GM21825 (cell line): ENCODE measurements around the gene RFT1.

Source experiments
- ATAC-seq: cut with Tn5 transposase; IDR thresholded peaks from one replicate; pipeline ENCODE4 v1.9.1; 2021; ENCODE audit warnings: mild to moderate bottlenecking, moderate library complexity; ENCODE audit not compliant: unreplicated experiment

The RFT1 gene

GRCh38 chr3:53129344-53129743 is 891 bp downstream of the RFT1 start:
- ATAC-seq, result no peak

GRCh38 chr3:53126601-53127000 is 3.6 kb downstream of the RFT1 start:
- no peak for ATAC-seq

DNA sequence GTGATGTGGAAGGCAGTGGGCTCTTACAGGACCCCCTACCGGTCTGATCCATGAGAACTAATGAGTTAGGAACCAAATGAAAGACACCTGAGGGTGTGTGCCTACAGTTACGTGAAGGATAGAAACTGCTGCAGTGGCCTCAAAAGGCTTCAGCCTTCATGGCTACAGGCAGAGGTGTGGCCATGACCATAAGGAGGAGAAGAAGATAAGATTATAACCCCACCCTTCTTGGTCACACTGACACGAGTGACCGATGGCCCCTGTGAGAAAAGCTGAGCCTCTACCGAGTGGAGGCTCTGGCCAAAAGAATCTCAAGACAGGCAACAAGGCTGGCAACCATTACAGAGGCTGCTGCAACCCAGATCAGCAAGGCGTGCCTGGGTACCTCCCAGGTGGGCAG is 6.3 kb downstream of the RFT1 start:
- no peak for ATAC-seq

- no peak for ATAC-seq
These were observed 6.7 kb downstream of the RFT1 start for GRCh38 chr3:53123510-53123909.

GRCh38 chr3:53122933-53123305 is 7.3 kb downstream of the RFT1 start:
- ATAC-seq, result no peak

DNA sequence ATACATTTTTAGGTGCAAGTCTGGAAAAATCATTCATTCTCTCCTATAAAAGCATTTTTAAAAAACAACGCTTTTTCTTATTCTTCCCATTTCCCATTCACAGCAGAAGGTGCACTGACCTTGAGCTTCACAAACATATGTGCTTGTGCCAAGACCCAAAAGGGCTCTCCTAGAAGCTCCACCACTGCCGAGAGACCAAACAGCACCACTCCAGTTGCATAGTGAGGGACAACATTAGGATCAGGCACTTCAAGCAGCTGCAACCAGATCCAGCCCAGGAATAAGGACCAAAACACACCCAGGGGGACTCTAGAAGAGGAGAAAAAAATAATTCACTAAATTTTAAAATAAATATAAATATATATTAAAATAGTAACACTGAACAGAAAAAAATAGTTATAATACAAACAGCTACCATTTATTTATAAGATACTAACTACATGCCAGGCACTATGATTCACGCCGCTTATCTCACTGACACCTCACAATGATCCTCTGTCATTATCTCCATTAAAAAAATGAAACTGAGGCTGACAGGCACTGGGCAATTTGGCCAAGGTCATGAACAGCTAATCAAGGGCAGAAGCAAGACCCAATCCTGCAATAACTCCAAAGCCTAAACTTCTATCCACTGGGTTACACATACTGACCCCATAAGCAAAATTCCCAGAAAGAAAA is 7.8 kb downstream of the RFT1 start:
- ATAC-seq, result no peak

GRCh38 chr3:53120336-53120735 is 9.9 kb downstream of the RFT1 start:
- no peak for ATAC-seq

GRCh38 chr3:53116956-53117355 is 13.3 kb downstream of the RFT1 start:
- ATAC-seq, result no peak

DNA sequence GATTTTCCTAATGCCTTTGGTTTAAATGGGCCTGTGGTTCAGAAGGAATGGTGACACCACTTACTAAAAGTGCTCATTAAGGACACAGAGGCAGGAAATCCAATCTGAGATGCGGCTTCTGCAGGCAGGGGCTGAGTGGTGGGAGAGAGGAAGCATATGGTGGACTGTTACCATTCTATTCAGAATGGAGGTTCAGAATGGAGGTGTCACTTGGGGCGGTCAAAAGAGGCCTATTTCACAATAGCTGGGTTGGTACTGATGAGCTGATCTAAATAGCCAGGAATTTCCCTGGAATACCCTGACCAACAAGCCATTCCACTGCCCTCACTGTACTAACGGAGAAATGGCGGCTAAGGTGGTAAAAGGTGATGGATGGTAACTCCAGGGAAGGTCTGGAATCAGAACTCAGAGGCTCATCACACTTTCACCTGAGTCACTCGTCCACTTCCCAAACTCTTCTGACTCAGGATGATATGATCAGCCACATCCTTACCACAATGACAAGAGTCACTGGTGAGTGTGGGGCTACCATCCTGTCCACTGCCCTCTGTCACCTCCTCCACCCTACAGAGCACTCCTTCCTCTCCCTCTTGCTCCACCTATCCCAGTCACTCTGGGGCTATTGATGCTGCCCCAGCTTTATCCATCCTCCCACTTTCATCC is 15.7 kb downstream of the RFT1 start:
- ATAC-seq, result no peak

- peak; percentile 62 for ATAC-seq
These were observed 16.2 kb downstream of the RFT1 start for GRCh38 chr3:53114011-53114400.

DNA sequence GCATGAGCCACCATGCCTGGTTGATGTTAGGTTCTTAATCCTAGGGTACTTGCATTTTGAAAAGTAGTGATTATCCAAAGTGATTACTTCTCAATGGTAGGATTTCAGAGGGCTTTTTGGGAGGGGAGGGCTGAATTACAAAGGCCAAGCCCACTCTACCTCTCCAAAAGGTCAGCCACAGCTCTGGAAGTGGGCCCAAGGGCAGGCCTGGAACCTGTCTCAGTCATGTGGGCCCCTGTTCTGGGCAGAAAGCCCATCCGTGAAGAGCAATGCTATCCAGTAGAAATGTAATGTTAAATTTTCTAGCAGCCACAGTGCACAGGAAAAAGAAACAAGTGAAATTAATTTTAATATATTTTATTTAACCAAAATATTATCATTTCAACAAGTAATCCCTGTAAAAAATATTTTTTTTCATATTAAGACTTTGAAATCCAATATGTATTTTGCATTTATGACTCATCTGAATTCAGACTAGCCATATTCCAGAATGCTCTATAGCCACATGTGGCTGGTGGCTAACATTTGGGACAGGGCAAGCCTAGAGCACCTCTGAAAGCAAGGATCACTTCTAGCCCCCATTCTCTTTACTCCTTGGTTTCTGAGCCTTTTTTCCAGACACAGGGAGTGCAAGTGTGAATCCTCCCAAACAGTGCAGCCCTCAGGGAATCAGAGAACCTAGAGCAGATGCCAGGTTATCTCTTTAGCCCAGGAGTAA is 16.8 kb downstream of the RFT1 start:
- ATAC-seq, result no peak

- no peak for ATAC-seq
These were observed 18.4 kb downstream of the RFT1 start for GRCh38 chr3:53111822-53112221.

GRCh38 chr3:53109891-53110771 is 20.1 kb downstream of the RFT1 start:
- ATAC-seq, result no peak

- no peak for ATAC-seq
These were observed 21.0 kb downstream of the RFT1 start for GRCh38 chr3:53109190-53109589.

DNA sequence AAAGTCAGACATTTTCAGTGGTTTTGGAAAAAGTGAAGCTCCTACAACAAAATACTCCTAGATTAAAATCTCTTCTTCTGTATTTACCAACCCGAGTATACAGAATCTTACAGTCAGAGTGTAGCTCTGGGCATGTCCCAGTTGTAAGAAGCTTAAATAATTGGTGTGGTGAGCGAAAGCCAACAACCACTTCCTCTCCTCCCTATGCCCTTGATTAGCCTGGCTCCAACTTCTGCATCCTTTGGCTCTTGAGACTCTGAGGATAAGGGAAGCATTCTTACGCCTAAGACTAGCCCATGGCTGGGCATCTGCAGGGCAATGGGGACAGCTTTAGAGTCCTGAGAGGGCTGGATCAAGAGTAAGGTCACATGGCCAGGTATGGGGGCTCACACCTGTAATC is 25.5 kb downstream of the RFT1 start:
- no peak for ATAC-seq

GRCh38 chr3:53103397-53104296 is 26.6 kb downstream of the RFT1 start:
- no peak for ATAC-seq

- ATAC-seq, result peak; percentile 85
These were observed 27.6 kb downstream of the RFT1 start for GRCh38 chr3:53102601-53103147.

DNA sequence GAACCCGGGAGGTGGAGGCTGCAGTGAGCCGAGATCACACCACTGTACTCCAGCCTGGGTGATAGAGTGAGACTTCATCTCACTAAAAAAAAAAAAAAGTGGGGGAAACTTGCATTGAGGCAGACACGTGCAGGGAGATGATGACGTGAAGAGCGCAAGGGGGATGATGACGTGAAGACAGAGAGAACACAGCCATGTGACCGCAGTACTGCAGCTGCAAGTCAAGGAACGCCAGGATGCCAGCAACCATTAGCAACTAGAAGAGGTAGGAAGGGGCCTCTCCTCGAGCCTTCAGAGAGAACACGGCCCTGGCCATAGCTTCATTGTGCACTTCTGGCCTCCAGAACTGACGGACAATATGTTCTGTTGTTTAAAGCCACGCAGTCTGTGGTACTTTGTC is 28.3 kb downstream of the RFT1 start:
- no peak for ATAC-seq

GRCh38 chr3:53100818-53101466 is 29.3 kb downstream of the RFT1 start:
- ATAC-seq, result no peak
